HepG2 (cell line): ENCODE data around the gene SMYD5. TPM values are rescaled to one million over a fixed set of nuclear protein-coding genes. Genes with fewer than 3 reads are reported as not detected.

Source experiments
- ATAC-seq: fragments of 200-7000 bp; cut with Tn5 transposase; 3 replicates; pipeline ENCODE4 v1.9.1; 2020; ENCODE audit warnings: mild to moderate bottlenecking, moderate library complexity
- BruUV-seq: library from RNA; stranded (reverse); fragments of 400-500 nt; replicated peaks from 2 replicates; lab custom pipeline; 2021; lab: Mats Ljungman, UMichigan
- CTCF ChIA-PET: fragments of 300-600 bp; formaldehyde crosslinking; extraction: SDS; loops from one replicate; lab custom pipeline; 2021; ENCODE audit warnings: low total read pairs, inconsistent platforms, low intra/inter-chr PET ratio; lab: Yijun Ruan, JAX
- POLR2A ChIA-PET: fragments of 350-600 bp; sonication (Branson Sonifier 250); formaldehyde crosslinking; loops from one replicate; lab custom pipeline; 2020; ENCODE audit warnings: antibody characterized with exemption, inconsistent platforms; lab: Yijun Ruan, JAX
- DNase-seq: peaks from one replicate; pipeline ENCODE4 v3.0.0-alpha.2; 2015; ENCODE audit warnings: low spot score
- FAIRE-seq: peaks from 3 replicates; lab custom pipeline; 2011; peaks lifted over from hg19 to GRCh38; lab: Jason Lieb, UNC
- H2AFZ ChIP-seq: one replicate; pipeline ENCODE4 v1.6.1; 2011; ENCODE audit warnings: low read length, inconsistent platforms
- H3K27ac ChIP-seq: fragments of 300-600 bp; 3 replicates; pipeline ENCODE4 v1.8.0; 2011; ENCODE audit warnings: mixed run types, mild to moderate bottlenecking, mixed read lengths, low read length, inconsistent platforms; ENCODE audit not compliant: insufficient read depth; ENCODE audit errors: extremely low read length
- H3K27me3 ChIP-seq, 2 experiments: fragments of 200-600 bp in 1 of 2; 2 replicates in 1 of 2; 3 replicates in 1 of 2; pipeline versions ENCODE4 v1.6.0 to v1.8.0; 2011; ENCODE audit warnings: low read length in 2 of 2, mild to moderate bottlenecking in 2 of 2, moderate library complexity in 2 of 2, inconsistent platforms in 1 of 2; ENCODE audit not compliant: insufficient read depth in 2 of 2, control insufficient read depth in 1 of 2
- H3K36me3 ChIP-seq, 2 experiments: fragments of 200-600 bp in 1 of 2; replicated peaks in 1 of 2; 2 replicates in 1 of 2; 3 replicates in 1 of 2; pipeline versions ENCODE4 v1.5.1 to v1.8.0; 2011; ENCODE audit warnings: low read length in 2 of 2, inconsistent platforms in 1 of 2; ENCODE audit not compliant: insufficient read depth in 2 of 2, control insufficient read depth in 1 of 2
- H3K4me1 ChIP-seq: 2 replicates; pipeline ENCODE4 v1.5.1; 2012; ENCODE audit warnings: low read length, inconsistent platforms; ENCODE audit not compliant: insufficient read depth
- H3K4me2 ChIP-seq: 2 replicates; pipeline ENCODE4 v1.6.0; 2011; ENCODE audit warnings: low read depth, low read length, inconsistent platforms
- H3K4me3 ChIP-seq, 3 experiments: fragments of 200-600 bp in 1 of 3; sonication (generic), shearing (Covaris generic) in 1 of 3; replicated peaks in 1 of 3; 2 replicates each; pipeline ENCODE4 v1.5.1; 2011 to 2016; ENCODE audit warnings: low read length in 3 of 3, inconsistent platforms in 2 of 3, low read depth in 2 of 3, mild to moderate bottlenecking in 2 of 3, control low read depth in 1 of 3, mixed read lengths in 1 of 3; ENCODE audit not compliant: insufficient read depth in 1 of 3
- H3K79me2 ChIP-seq: one replicate; pipeline ENCODE4 v1.6.1; 2011; ENCODE audit warnings: low read length, inconsistent platforms; ENCODE audit not compliant: insufficient read depth
- H3K9ac ChIP-seq: 2 replicates; pipeline ENCODE4 v1.6.0; 2011; ENCODE audit warnings: mild to moderate bottlenecking, low read depth, low read length, inconsistent platforms; ENCODE audit not compliant: insufficient read depth
- H3K9me3 ChIP-seq: 2 replicates; pipeline ENCODE4 v1.5.1; 2012; ENCODE audit warnings: mild to moderate bottlenecking, low read length
- H4K20me1 ChIP-seq: 2 replicates; pipeline ENCODE4 v1.6.0; 2011; ENCODE audit warnings: inconsistent platforms, mild to moderate bottlenecking, low read length, moderate library complexity; ENCODE audit not compliant: insufficient read depth
- JUND ChIP-seq: sonication (generic); formaldehyde crosslinking; IDR thresholded peaks from 2 replicates; pipeline ENCODE4 v1.8.0; 2022; ENCODE audit warnings: mild to moderate bottlenecking, missing genetic modification reagents
- ZNF484 ChIP-seq: sonication (generic); formaldehyde crosslinking; IDR thresholded peaks from 2 replicates; pipeline ENCODE4 v1.5.1; 2020; ENCODE audit warnings: mild to moderate bottlenecking, low read depth, missing genetic modification reagents, borderline replicate concordance
- WGBS: methylation state at CpG from one replicate; pipeline ENCODE4 v1.1.6; 2017; ENCODE audit warnings: low lambda C conversion rate; 5-methylcytosine and 5-hydroxymethylcytosine counted together
- in situ Hi-C: cut with HindIII; loops from 2 replicates; pipeline ENCODE4 v1.10.0; 2017; ENCODE audit warnings: low pct_unique_long_range_greater_than_20kb; ENCODE audit not compliant: extremely low pct_ligation_motif_present
- intact Hi-C: fragments of 100-400 bp; cut with micrococcal nuclease; formaldehyde crosslinking; loops from one replicate; pipeline ENCODE4 v1.10.0; 2022; ENCODE audit not compliant: unreplicated experiment
- polyA plus RNA-seq, 8 experiments: library from polyadenylated mRNA; depleted of rRNA in 3 of 8; stranded (reverse) in 7 of 8; unstranded in 1 of 8; fragments of >200 nt; fragmentation: Illumina TruSeq in 4 of 8; extraction: Trizol in 4 of 8; gene quantifications; 2 replicates each; pipeline versions ENCODE4 v1.2.1 to v1.2.3, GENCODE V29; 2011 to 2016; ENCODE audit warnings: low read depth in 4 of 8, missing spikeins in 1 of 8, mixed read lengths in 1 of 8; ENCODE audit not compliant: insufficient read depth in 1 of 8
- total RNA-seq, 5 experiments: library from RNA; depleted of rRNA; stranded (reverse); fragments of >200 nt; fragmentation: Illumina TruSeq; extraction: Trizol; gene quantifications; 2 replicates each; pipeline ENCODE4 v1.2.3, GENCODE V29; 2016; ENCODE audit warnings: low read depth in 1 of 5
- TF ChIP-seq, protein P1 (sequence below), 2 experiments: sonication (generic) in 1 of 2; formaldehyde crosslinking in 1 of 2; IDR thresholded peaks; 2 replicates each; pipeline versions ENCODE4 v1.4.0 to v1.6.1; 2016 to 2020; ENCODE audit warnings: borderline replicate concordance in 1 of 2, low read depth in 1 of 2, mild to moderate bottlenecking in 1 of 2, missing genetic modification reagents in 1 of 2

The SMYD5 gene
- total and polyA plus RNA-seq, 2 of the 13 experiments (the other 11 are each of a cell fraction or from before 2014, with no cell fraction given): 55.8 to 70.4 TPM

DNA sequence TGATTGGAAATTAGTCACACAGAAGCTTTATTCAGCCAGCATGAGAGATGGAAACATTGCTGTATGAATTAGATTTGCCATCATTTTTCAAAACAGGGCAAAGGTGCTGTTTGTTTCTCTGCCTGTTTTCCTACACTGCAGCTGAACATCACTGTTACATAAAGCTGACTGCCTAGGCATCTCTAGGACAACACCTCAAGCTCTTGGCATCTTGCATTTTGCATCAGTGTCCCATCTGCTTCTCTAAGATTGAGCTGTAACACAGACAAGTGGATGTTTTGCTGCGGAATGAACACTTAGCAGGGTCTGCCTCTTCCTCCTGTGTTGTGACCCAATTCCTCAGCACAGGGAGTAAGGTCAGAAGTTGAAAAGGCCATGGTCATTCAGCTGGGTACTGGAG lies 24.9 kb downstream of the SMYD5 start:
- peaks cover 0 to 6% of the 10 kb centered on the region in 2 experiments; a peak in 1 of 5 replicates for H3K27me3 ChIP-seq
- peaks cover 56% of the 10 kb centered on the region for H4K20me1 ChIP-seq
- BruUV-seq: no TSS peak
- no peaks in the 10 kb centered on the region for H3K9me3 ChIP-seq
- 94% methylated on average over 1 of the region's 1 CpG for WGBS
- FAIRE-seq: no peak
- POLR2A ChIA-PET: interaction anchor here (0.6 to 7.2 kb wide), 3 partner anchors 10 to 26 kb away, joined by 3 to 125 read pairs (median 4); partner anchors contain the start of gene SMYD5
- H3K9ac ChIP-seq: no peak overlapping the region
- no peak overlapping the region for H2AFZ ChIP-seq
- no peak for TF ChIP-seq ZNF484 (CRISPR knock-in tag)
- no peak for TF ChIP-seq JUND (CRISPR knock-in tag)
- TF ChIP-seq, protein P1, sequence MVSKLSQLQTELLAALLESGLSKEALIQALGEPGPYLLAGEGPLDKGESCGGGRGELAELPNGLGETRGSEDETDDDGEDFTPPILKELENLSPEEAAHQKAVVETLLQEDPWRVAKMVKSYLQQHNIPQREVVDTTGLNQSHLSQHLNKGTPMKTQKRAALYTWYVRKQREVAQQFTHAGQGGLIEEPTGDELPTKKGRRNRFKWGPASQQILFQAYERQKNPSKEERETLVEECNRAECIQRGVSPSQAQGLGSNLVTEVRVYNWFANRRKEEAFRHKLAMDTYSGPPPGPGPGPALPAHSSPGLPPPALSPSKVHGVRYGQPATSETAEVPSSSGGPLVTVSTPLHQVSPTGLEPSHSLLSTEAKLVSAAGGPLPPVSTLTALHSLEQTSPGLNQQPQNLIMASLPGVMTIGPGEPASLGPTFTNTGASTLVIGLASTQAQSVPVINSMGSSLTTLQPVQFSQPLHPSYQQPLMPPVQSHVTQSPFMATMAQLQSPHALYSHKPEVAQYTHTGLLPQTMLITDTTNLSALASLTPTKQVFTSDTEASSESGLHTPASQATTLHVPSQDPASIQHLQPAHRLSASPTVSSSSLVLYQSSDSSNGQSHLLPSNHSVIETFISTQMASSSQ (IDR thresholded peaks at IDR 0.05; ENCODE audit: low read depth): no peak
- TF ChIP-seq, protein P1 (CRISPR knock-in tag; IDR thresholded peaks at IDR 0.05; ENCODE audit: borderline replicate concordance): no peak
- H3K79me2 ChIP-seq: peaks cover 76% of the 10 kb centered on the region
- peaks cover 28 to 57% of the 10 kb centered on the region in 2 experiments for H3K36me3 ChIP-seq
- in situ Hi-C loops: no loop called here
- intact Hi-C loops: no loop called here
- H3K4me3 ChIP-seq: no peak overlapping the region
- peaks cover 51% of the 10 kb centered on the region for H3K4me1 ChIP-seq
- no peak for DNase-seq
- no peak overlapping the region for H3K4me2 ChIP-seq
- no peak overlapping the region for H3K27ac ChIP-seq
- ATAC-seq: no peak
- CTCF ChIA-PET: no interaction called here
